Effector memory CD8-positive, alpha-beta T cell (primary cell): ENCODE measurements around the gene PRR22.
A peak's percentile ranks its signal among the peaks of the same experiment; 100 is the strongest.

Experiments
- ATAC-seq: fragments of 150-1000 bp; cut with Tn5 transposase; replicated peaks from 2 replicates; pipeline ENCODE4 v1.10.0; 2021; ENCODE audit warnings: mild to moderate bottlenecking, moderate library complexity
- DNase-seq, 3 experiments: peaks; one replicate each; pipeline ENCODE4 v3.0.0; 2021
- H3K27ac Mint-ChIP-seq, 2 donors: one replicate each; pipeline ENCODE4 v1.8.0; 2022; ENCODE audit warnings: mild to moderate bottlenecking in 2 of 2, mixed read lengths in 2 of 2, moderate library complexity in 2 of 2
- H3K27me3 Mint-ChIP-seq, 2 donors: one replicate each; pipeline ENCODE4 v1.8.0; 2022; ENCODE audit warnings: mixed read lengths in 2 of 2
- H3K36me3 Mint-ChIP-seq: one replicate; pipeline ENCODE4 v1.8.0; 2022; ENCODE audit warnings: mild to moderate bottlenecking, moderate library complexity, mixed read lengths; ENCODE audit not compliant: insufficient read depth
- H3K4me1 Mint-ChIP-seq, 2 donors: one replicate each; pipeline ENCODE4 v1.8.0; 2022; ENCODE audit warnings: low read depth in 2 of 2, mixed read lengths in 2 of 2
- H3K4me3 Mint-ChIP-seq, 2 donors: one replicate each; pipeline ENCODE4 v1.8.0; 2022; ENCODE audit warnings: mild to moderate bottlenecking in 2 of 2, mixed read lengths in 2 of 2, moderate library complexity in 2 of 2
- H3K9me3 Mint-ChIP-seq, 2 donors: one replicate each; pipeline ENCODE4 v1.8.0; 2022; ENCODE audit warnings: mixed read lengths in 2 of 2

The PRR22 gene

DNA sequence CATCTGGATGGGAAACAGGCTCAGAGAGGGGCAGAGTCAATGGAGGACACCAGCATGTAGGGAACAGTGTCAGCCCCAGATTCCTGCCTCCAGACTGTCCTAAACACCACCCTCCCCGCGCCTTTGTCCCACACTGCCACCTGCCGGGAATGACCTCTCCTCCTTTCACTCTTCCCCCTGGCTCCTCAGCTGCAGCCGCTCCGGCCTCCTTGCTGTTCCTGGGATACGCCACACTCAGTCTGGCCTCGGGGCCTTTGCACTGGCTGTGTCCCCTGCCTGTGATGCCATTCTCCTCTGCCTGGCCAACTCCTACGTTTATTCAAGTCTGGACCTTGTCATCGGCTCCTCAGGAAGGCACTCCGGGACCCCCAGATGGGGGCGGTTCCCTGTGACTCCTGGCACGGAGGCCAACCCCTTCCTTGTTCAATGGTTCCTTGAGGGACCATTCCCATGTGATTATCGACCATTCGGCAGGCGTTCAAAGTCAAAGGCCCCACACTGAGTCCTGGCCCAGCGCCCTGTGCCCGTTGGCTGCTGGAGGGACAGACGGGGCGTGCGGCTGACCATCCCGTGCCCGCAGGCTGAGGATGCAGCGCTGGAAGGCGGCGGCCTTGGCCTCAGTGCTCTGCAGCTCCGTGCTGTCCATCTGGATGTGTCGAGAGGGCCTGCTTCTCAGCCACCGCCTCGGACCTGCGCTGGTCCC is 39.2 kb upstream of the PRR22 start:
- DNase-seq = no peak
- peaks cover 22% of the 10 kb centered on the region for H3K36me3 Mint-ChIP-seq
- peaks cover 8 to 10% of the 10 kb centered on the region in 2 donors for H3K4me1 Mint-ChIP-seq
- H3K9me3 Mint-ChIP-seq = peaks cover 0 to 2% of the 10 kb centered on the region in 2 donors
- H3K27ac Mint-ChIP-seq = no peak overlapping the region
- H3K27me3 Mint-ChIP-seq = peaks cover 0 to 5% of the 10 kb centered on the region in 2 donors
- no peak for ATAC-seq
- no peak overlapping the region for H3K4me3 Mint-ChIP-seq

GRCh38 chr19:5822181-5822844 is 37.8 kb upstream of the PRR22 start:
- Mint-ChIP-seq H3K4me1 (peaks cover 4 to 6% of the 10 kb centered on the region in 2 donors), H3K4me3 (no peak overlapping the region), H3K9me3 (peaks cover 0 to 2% of the 10 kb centered on the region in 2 donors), H3K27ac (no peak overlapping the region), H3K36me3 (peaks cover 13% of the 10 kb centered on the region), H3K27me3 (peaks cover 3 to 12% of the 10 kb centered on the region in 2 donors)
- ATAC-seq = no peak
- no peak for DNase-seq

DNA sequence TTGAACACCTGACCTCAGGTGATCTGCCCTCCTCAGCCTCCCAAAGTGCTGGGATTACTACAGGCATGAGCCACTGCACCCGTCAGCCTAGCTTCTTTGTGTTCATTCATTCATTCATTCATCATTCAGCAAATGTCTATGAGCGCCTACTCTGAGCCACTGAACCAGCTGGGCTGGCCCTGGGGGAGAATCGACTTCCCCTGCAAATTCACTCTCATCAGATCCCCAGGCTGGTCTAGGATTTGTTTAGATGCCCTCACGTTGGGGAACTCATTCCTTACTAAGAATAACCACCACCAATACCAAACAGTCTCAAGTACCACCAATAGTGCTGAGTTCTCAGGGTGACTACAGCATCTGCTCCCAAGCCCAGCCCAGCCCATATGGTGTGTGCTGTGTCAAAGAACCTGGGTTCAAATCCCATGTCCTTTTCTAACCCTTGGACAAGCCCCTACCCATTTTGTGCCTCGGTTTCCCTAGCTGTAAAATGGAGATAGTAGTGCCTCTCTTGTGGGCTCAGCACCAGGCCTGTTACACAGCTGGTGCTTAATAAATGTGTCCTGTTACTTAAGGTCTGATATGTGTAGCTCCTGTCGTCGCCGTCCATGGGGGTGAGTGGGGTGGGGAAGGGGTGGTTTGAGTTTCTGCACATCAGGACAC is 37.1 kb upstream of the PRR22 start:
- no peak overlapping the region for H3K4me3 Mint-ChIP-seq

DNA sequence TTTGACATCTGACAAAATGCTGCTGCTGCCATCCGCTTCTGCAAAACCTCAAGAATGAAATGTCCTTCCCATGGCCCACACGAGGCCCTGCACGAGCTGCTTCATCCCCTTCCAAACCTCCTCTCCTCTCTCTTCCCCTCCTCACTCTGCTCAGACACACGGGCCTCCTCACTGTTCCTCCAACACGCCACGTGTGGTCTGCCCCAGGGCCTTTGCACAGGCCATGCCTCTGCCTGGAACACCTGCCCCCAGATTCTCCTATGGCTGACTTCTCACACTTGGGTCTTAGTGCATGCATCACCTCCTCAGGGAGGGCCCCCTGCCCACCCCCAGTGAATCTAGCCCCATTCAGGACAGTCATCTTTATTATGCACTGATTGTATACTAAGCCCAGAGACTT is 36.2 kb upstream of the PRR22 start:
- no peak overlapping the region for H3K27ac Mint-ChIP-seq

More for the DNA sequence above, 37.1 kb upstream of the PRR22 start:
- Mint-ChIP-seq H3K27ac (no peak overlapping the region), H3K36me3 (peaks cover 6% of the 10 kb centered on the region), H3K9me3 (peaks cover 0 to 2% of the 10 kb centered on the region in 2 donors), H3K4me1 (peaks cover 0 to 1% of the 10 kb centered on the region in 2 donors), H3K27me3 (peaks cover 9 to 17% of the 10 kb centered on the region in 2 donors)
- no peak for ATAC-seq
- no peak for DNase-seq

GRCh38 chr19:5818594-5818993 is 34.0 kb upstream of the PRR22 start:
- Mint-ChIP-seq H3K36me3 (peaks cover 4% of the 10 kb centered on the region), H3K4me3 (no peak overlapping the region), H3K27me3 (peaks cover 14 to 22% of the 10 kb centered on the region in 2 donors), H3K9me3 (peaks cover 0 to 2% of the 10 kb centered on the region in 2 donors), H3K27ac (no peak overlapping the region), H3K4me1 (no peaks in the 10 kb centered on the region)
- no peak for DNase-seq
- no peak for ATAC-seq

More for the DNA sequence above, 36.2 kb upstream of the PRR22 start:
- DNase-seq (no peak), ATAC-seq (no peak)
- H3K9me3 Mint-ChIP-seq = peaks cover 0 to 2% of the 10 kb centered on the region in 2 donors
- H3K4me1 Mint-ChIP-seq = no peaks in the 10 kb centered on the region
- H3K27me3 Mint-ChIP-seq = peaks cover 14 to 22% of the 10 kb centered on the region in 2 donors
- peaks cover 6% of the 10 kb centered on the region for H3K36me3 Mint-ChIP-seq
- H3K4me3 Mint-ChIP-seq = no peak overlapping the region

DNA sequence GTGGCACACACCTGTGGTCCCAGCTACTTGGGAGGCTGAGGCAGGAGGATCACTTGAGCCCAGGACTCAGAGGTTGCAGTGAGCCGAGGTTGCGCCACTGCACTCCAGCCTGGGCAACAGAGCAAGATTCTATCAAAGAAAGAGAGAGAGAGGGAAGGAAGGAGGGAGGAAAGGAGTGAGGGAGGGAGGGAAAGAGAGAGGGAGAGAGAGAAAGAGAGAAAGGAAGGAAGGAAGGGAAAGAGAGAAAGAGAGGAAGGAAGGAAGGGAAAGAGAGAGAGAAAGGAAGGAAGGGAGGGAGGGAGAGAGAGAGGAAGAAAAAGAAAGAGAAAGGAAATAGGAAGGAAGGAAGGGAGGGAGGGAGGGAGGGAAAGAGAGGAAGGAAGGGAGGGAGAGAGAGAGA is 32.7 kb upstream of the PRR22 start:
- peak overlapping the region in 1 of 2 donors; percentile 39 for H3K27ac Mint-ChIP-seq
- no peaks in the 10 kb centered on the region for H3K4me1 Mint-ChIP-seq
- no peak overlapping the region for H3K4me3 Mint-ChIP-seq
- ATAC-seq (no peak), DNase-seq (no peak)
- peaks cover 3% of the 10 kb centered on the region for H3K36me3 Mint-ChIP-seq
- peaks cover 0 to 2% of the 10 kb centered on the region in 2 donors for H3K9me3 Mint-ChIP-seq
- peaks cover 14 to 22% of the 10 kb centered on the region in 2 donors for H3K27me3 Mint-ChIP-seq

- DNase-seq (no peak), ATAC-seq (no peak)
- Mint-ChIP-seq H3K27ac (no peak overlapping the region), H3K4me3 (no peak overlapping the region), H3K9me3 (no peaks in the 10 kb centered on the region), H3K27me3 (peaks cover 14 to 17% of the 10 kb centered on the region in 2 donors), H3K36me3 (no peaks in the 10 kb centered on the region), H3K4me1 (no peaks in the 10 kb centered on the region)
Observed at GRCh38 chr19:5814852-5815246, 30.3 kb upstream of the PRR22 start.

DNA sequence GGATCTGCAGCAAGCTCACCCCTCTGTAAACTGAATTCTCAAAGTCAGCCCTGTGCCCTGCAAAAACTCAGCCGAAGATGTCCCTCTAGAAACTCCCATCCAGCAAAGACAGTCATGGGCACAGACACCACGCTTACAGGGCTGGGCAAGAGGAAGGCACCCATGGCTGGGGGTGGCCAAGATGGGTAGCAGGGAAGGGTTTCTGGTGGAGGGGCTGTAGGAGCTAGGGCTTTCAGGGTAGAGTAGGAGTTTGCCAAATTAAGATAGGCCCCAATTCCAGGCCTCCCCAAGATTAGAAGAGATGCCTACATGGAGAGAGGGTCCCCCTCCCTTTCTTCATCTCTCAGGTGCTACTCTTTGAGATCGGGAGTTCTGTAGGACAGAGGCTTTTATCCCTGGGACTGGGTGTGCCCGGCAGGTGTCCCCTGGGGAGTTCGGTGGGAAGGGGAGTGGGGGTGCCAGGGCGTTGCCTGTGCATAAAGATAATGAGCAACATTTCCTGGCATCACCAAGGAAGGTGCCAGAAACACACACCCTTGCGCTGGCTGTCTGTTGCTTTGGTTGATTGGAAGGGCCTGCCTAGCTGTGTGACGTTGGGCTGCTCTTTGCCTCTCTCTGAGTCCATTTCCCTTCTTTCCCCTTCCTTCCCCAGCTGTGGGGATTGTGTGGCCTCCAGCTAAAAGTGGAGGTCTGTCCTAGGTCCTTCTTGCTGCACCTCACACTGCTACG is 29.7 kb upstream of the PRR22 start:
- no peaks in the 10 kb centered on the region for H3K36me3 Mint-ChIP-seq

GRCh38 chr19:5811117-5811516 is 26.6 kb upstream of the PRR22 start:
- Mint-ChIP-seq H3K36me3 (no peaks in the 10 kb centered on the region), H3K27ac (no peak overlapping the region), H3K27me3 (no peaks in the 10 kb centered on the region), H3K4me1 (no peaks in the 10 kb centered on the region), H3K4me3 (no peak overlapping the region), H3K9me3 (no peaks in the 10 kb centered on the region)
- no peak for DNase-seq
- ATAC-seq = no peak

More for the DNA sequence above, 29.7 kb upstream of the PRR22 start:
- no peaks in the 10 kb centered on the region for H3K4me1 Mint-ChIP-seq
- ATAC-seq (no peak), DNase-seq (no peak)
- no peak overlapping the region for H3K27ac Mint-ChIP-seq
- no peak overlapping the region for H3K4me3 Mint-ChIP-seq
- H3K27me3 Mint-ChIP-seq = peaks cover 14 to 17% of the 10 kb centered on the region in 2 donors
- H3K9me3 Mint-ChIP-seq = no peaks in the 10 kb centered on the region

DNA sequence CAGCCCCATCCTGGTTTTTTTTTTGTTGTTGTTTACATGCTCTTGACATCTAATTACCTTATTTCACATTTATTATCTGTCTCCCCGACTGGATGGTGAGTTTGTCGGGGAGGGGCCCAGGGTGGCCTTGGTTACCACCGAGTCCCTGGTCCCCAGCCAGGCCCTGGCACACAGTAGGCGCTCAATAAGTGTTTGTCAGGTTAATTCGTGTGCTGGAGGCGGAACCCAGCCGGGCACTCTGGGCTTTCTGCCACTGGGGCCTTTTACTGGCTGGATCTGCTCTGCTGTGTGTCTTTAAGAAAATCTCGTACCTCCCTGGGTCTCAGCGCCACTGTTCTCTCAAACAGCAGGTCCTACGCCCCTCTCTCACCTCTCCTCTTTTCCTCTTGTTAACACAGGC is 24.9 kb upstream of the PRR22 start:
- no peak for ATAC-seq
- Mint-ChIP-seq H3K4me3 (no peak overlapping the region), H3K9me3 (no peaks in the 10 kb centered on the region), H3K27me3 (peaks cover 0 to under 1% of the 10 kb centered on the region in 2 donors), H3K27ac (peak overlapping the region in 1 of 2 donors; percentile 55), H3K36me3 (peaks cover 4% of the 10 kb centered on the region), H3K4me1 (peaks cover 1 to 2% of the 10 kb centered on the region in 2 donors)
- no peak for DNase-seq

DNA sequence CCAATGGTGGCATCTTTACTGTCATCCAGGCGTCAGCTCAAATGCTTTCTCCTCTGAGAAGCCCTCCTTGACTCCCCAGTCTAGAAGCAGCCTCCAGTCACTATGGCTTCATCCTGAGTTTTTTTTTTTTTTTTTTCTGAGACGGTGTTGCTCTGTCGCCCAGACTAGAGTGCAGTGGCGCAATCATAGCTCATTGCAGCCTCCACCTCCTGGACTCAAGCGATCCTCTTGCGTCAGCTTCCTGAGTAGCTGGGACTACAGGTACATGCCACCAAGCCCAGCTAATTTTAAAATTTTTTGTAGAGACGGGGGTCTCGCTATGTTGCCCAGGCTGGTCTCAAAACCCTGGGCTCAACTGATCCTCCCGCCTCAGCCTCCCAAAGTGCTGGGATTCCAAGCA is 24.5 kb upstream of the PRR22 start:
- H3K4me3 Mint-ChIP-seq = no peak overlapping the region
- H3K4me1 Mint-ChIP-seq = peaks cover 6% of the 10 kb centered on the region in 2 donors
- DNase-seq = no peak
- no peak for ATAC-seq
- peaks cover 0 to 5% of the 10 kb centered on the region in 2 donors for H3K27me3 Mint-ChIP-seq
- peak overlapping the region in 1 of 2 donors; percentile 55 for H3K27ac Mint-ChIP-seq
- H3K9me3 Mint-ChIP-seq = no peaks in the 10 kb centered on the region
- H3K36me3 Mint-ChIP-seq = peaks cover 4% of the 10 kb centered on the region

DNA sequence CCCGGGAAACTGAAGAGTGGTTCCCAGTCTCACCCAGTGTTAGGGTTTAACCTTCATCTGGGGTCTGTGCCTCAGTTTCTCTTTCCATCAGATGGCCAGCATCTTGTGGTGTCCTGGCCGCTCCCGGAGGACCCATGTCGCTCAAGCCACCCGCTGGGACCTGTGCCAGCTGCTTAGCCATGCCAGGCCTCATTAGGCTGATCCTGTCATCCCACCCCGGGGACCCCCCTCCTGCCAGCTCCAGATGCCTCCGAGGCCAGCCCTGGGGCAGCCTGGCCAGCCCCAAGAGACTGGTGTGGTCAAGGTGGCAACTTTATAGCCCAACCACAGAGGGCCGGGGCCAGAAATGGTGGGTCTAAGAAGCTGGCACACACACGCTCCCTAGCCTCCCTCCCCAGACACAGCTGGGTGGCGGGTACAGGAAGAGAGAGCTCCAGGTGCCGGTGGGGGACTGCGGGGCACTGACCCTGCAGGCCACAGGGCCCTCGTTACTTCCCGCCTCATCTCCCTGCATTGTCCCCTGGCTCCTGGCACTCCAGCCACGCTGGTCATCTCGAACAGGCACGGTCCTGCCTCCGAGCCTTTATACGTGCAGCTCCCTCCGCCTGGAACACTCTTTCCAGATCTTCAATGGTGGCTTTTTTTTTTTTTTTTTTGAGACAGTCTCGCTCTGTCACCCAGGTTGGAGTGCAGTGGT is 23.7 kb upstream of the PRR22 start:
- DNase-seq (no peak), ATAC-seq (no peak)
- Mint-ChIP-seq H3K27ac (no peak overlapping the region), H3K4me3 (no peak overlapping the region), H3K27me3 (peaks cover 0 to 12% of the 10 kb centered on the region in 2 donors), H3K9me3 (no peaks in the 10 kb centered on the region), H3K36me3 (peaks cover 4% of the 10 kb centered on the region), H3K4me1 (peaks cover 11 to 12% of the 10 kb centered on the region in 2 donors)

GRCh38 chr19:5806905-5807304 is 22.4 kb upstream of the PRR22 start:
- Mint-ChIP-seq H3K27me3 (peaks cover 3 to 24% of the 10 kb centered on the region in 2 donors), H3K4me3 (no peak overlapping the region), H3K36me3 (peaks cover 4% of the 10 kb centered on the region), H3K27ac (no peak overlapping the region), H3K4me1 (peaks cover 12 to 13% of the 10 kb centered on the region in 2 donors), H3K9me3 (no peaks in the 10 kb centered on the region)
- ATAC-seq (no peak), DNase-seq (no peak)
